Hematopoietic multipotent progenitor cell treated with erythropoietin and hydrocortisone succinate and interleukin-3 and kit ligand, for 8 days (in vitro differentiated cells): ENCODE measurements around the gene PPP1R10.

ENCODE experiments used
- DNase-seq: peaks from one replicate; pipeline ENCODE4 v3.0.0-alpha.2; 2015

Gene PPP1R10

GRCh38 chr6:30618270-30618797, 1.3 kb upstream of the PPP1R10 start:
- DNase-seq = peak; percentile 50

- DNase-seq = peak; percentile 98
Measured at GRCh38 chr6:30617565-30618269, 674 bp upstream of the PPP1R10 start, which contains the start of gene MRPS18B. Gene MRPS18B (plus strand): TSS chr6:30617840. CDS start chr6:30617866, 26 bp downstream.

- DNase-seq = peak; percentile 74
Measured at GRCh38 chr6:30615958-30616810, 859 bp downstream of the PPP1R10 start.

- peak; percentile 91 for DNase-seq
Measured at GRCh38 chr6:30615219-30615957, 1.7 kb downstream of the PPP1R10 start.

- DNase-seq = peak; percentile 99
Measured at GRCh38 chr6:30614843-30615218, 2.2 kb downstream of the PPP1R10 start.

GRCh38 chr6:30614044-30614842, 2.8 kb downstream of the PPP1R10 start:
- DNase-seq = peak; percentile 52

- DNase-seq = peak; percentile 38
Measured at GRCh38 chr6:30613251-30614043, 3.6 kb downstream of the PPP1R10 start.

GRCh38 chr6:30612687-30613248, 4.3 kb downstream of the PPP1R10 start:
- DNase-seq = no peak

GRCh38 chr6:30612213-30612612, 4.8 kb downstream of the PPP1R10 start:
- peak; percentile 65 for DNase-seq

- DNase-seq = no peak
Measured at GRCh38 chr6:30611856-30612194, 5.2 kb downstream of the PPP1R10 start.

- no peak for DNase-seq
Measured at GRCh38 chr6:30611150-30611855, 5.7 kb downstream of the PPP1R10 start.

- peak; percentile 28 for DNase-seq
Measured at GRCh38 chr6:30610065-30610464, 7.0 kb downstream of the PPP1R10 start.

GRCh38 chr6:30603961-30604360, 13.1 kb downstream of the PPP1R10 start:
- DNase-seq = no peak

- no peak for DNase-seq
Measured at GRCh38 chr6:30601815-30602641, 15.0 kb downstream of the PPP1R10 start.

GRCh38 chr6:30601436-30601814, 15.6 kb downstream of the PPP1R10 start:
- DNase-seq = no peak

GRCh38 chr6:30600451-30600961, 16.5 kb downstream of the PPP1R10 start:
- DNase-seq = peak; percentile 12

GRCh38 chr6:30599625-30600324, 17.3 kb downstream of the PPP1R10 start:
- DNase-seq = peak; percentile 30

- DNase-seq = no peak
Measured at GRCh38 chr6:30598912-30599624, 18.0 kb downstream of the PPP1R10 start.
